Gastroesophageal sphincter (tissue), 4 donors: ENCODE measurements around the gene KBTBD12. TPM values are rescaled to one million over a fixed set of nuclear protein-coding genes. Genes with fewer than 3 reads are reported as not detected.
"Not testable (repeated sequence)": the region's sequence is repeated elsewhere in the genome, so short reads cannot be mapped to it uniquely, and the experiment has no call there.

ENCODE experiments used
- ATAC-seq: fragments of 150-250 bp; one replicate; pipeline ENCODE4 v1.9.1; 2016; ENCODE audit warnings: mild to moderate bottlenecking, moderate library complexity
- H3K27ac ChIP-seq, 4 donors: fragments of 200-600 bp; sonication (generic) in 3 of 4; 1 replicate in 3 of 4; 2 replicates in 1 of 4; pipeline ENCODE4 v1.5.1; 2016 to 2019
- H3K27me3 ChIP-seq: fragments of 200-600 bp; sonication (generic); one replicate; pipeline ENCODE4 v1.5.1; 2019
- H3K36me3 ChIP-seq, 2 donors: fragments of 200-600 bp; sonication (generic); one replicate each; pipeline ENCODE4 v1.5.1; 2019; ENCODE audit warnings: control low read depth in 1 of 2
- H3K4me1 ChIP-seq, 3 donors: fragments of 200-600 bp; sonication (generic); 1 replicate in 2 of 3; 2 replicates in 1 of 3; pipeline ENCODE4 v1.5.1; 2016 to 2019; ENCODE audit warnings: control low read depth in 2 of 3
- H3K4me3 ChIP-seq, 2 donors: fragments of 200-600 bp; sonication (generic); one replicate each; pipeline ENCODE4 v1.5.1; 2019; ENCODE audit warnings: mild to moderate bottlenecking in 1 of 2, moderate library complexity in 1 of 2
- H3K9me3 ChIP-seq, 3 donors: fragments of 200-600 bp; sonication (generic); one replicate each; pipeline ENCODE4 v1.5.1; 2017 to 2019; ENCODE audit warnings: control low read depth in 2 of 3
- CTCF ChIP-seq, 4 experiments: fragments of 200-600 bp in 2 of 4; fragments of 450-650 bp in 2 of 4; sonication (generic) in 1 of 4; IDR thresholded peaks; one replicate each; pipeline ENCODE4 v1.5.1; 2017 to 2019; ENCODE audit warnings: antibody characterized with exemption in 4 of 4, mild to moderate bottlenecking in 2 of 4, moderate library complexity in 2 of 4
- EP300 ChIP-seq: sonication (generic); formaldehyde crosslinking; IDR thresholded peaks from one replicate; pipeline ENCODE4 v1.6.1; 2017; ENCODE audit warnings: antibody characterized with exemption, mild to moderate bottlenecking
- POLR2A ChIP-seq, 2 donors: fragments of 450-650 bp; IDR thresholded peaks; one replicate each; pipeline ENCODE4 v1.6.1; 2017; ENCODE audit warnings: antibody characterized with exemption in 2 of 2, mild to moderate bottlenecking in 2 of 2, moderate library complexity in 1 of 2
- POLR2AphosphoS5 ChIP-seq: sonication (generic); formaldehyde crosslinking; IDR thresholded peaks from one replicate; pipeline ENCODE4 v1.6.1; 2017; ENCODE audit warnings: antibody characterized with exemption
- WGBS, 2 donors: methylation state at CpG; one replicate each; pipeline ENCODE4 v1.1.5; 2018; ENCODE audit warnings: low coverage in 1 of 2; 5-methylcytosine and 5-hydroxymethylcytosine counted together
- total RNA-seq, 4 donors: library from RNA; depleted of rRNA; stranded (reverse); fragments of >200 nt; gene quantifications; one replicate each; pipeline ENCODE4 v1.1.0, GENCODE V29; 2016

The KBTBD12 gene
- total RNA-seq, 4 donors from 2014 or later: 2.2 to 11.2 (median 5.8) TPM

GRCh38 chr3:127870156-127870555 is 44.9 kb upstream of the KBTBD12 start:
- Histone ChIP-seq H3K4me1 (no peaks in the 10 kb centered on the region), H3K27me3 (no peaks in the 10 kb centered on the region), H3K27ac (no peak overlapping the region), H3K9me3 (no peaks in the 10 kb centered on the region), H3K36me3 (no peaks in the 10 kb centered on the region), H3K4me3 (no peak overlapping the region)
- TF ChIP-seq EP300: no peak
- no peak for TF ChIP-seq POLR2A (IDR thresholded peaks at IDR 0.05)
- no peak for TF ChIP-seq CTCF (IDR thresholded peaks at IDR 0.05)
- TF ChIP-seq POLR2AphosphoS5: no peak
- 59 to 61% methylated on average over 4 of the region's 4 CpGs for WGBS, 2 donors
- ATAC-seq: no peak

- H3K27me3 ChIP-seq, H3K4me3 ChIP-seq, ATAC-seq, H3K9me3 ChIP-seq, H3K27ac ChIP-seq, H3K4me1 ChIP-seq, H3K36me3 ChIP-seq: not testable (repeated sequence)
- WGBS, 2 donors: 93 to 96% methylated on average over 4 to 5 of the region's 5 CpGs
These were observed 40.9 kb upstream of the KBTBD12 start for GRCh38 chr3:127874097-127874496.

GRCh38 chr3:127881586-127881985 is 33.4 kb upstream of the KBTBD12 start:
- H3K4me1 ChIP-seq: no peaks in the 10 kb centered on the region
- H3K36me3 ChIP-seq: no peaks in the 10 kb centered on the region
- no peak overlapping the region for H3K4me3 ChIP-seq
- no peaks in the 10 kb centered on the region for H3K9me3 ChIP-seq
- H3K27me3 ChIP-seq: no peaks in the 10 kb centered on the region
- no peak for ATAC-seq
- 87 to 92% methylated on average over 2 to 3 of the region's 3 CpGs for WGBS, 2 donors
- no peak overlapping the region for H3K27ac ChIP-seq
- TF ChIP-seq POLR2AphosphoS5: no peak
- TF ChIP-seq CTCF (IDR thresholded peaks at IDR 0.05): no peak
- TF ChIP-seq POLR2A (IDR thresholded peaks at IDR 0.05): no peak
- TF ChIP-seq EP300: no peak

GRCh38 chr3:127884041-127884440 is 31.0 kb upstream of the KBTBD12 start:
- Histone ChIP-seq H3K36me3 (no peaks in the 10 kb centered on the region), H3K4me1 (no peaks in the 10 kb centered on the region), H3K27me3 (no peaks in the 10 kb centered on the region), H3K27ac (no peak overlapping the region), H3K4me3 (no peak overlapping the region), H3K9me3 (no peaks in the 10 kb centered on the region)
- ATAC-seq: no peak
- TF ChIP-seq EP300 (no peak), POLR2AphosphoS5 (no peak), CTCF (IDR thresholded peaks at IDR 0.05) (no peak), POLR2A (IDR thresholded peaks at IDR 0.05) (no peak)

- WGBS, 2 donors: 82 to 86% methylated on average over 1 to 5 of the region's 9 CpGs
- no peak for TF ChIP-seq POLR2AphosphoS5
- no peak for TF ChIP-seq EP300
- TF ChIP-seq POLR2A (IDR thresholded peaks at IDR 0.05): no peak
- TF ChIP-seq CTCF (IDR thresholded peaks at IDR 0.05): no peak
- Histone ChIP-seq H3K27me3 (no peaks in the 10 kb centered on the region), H3K9me3 (peaks cover 0 to 13% (median 0%) of the 10 kb centered on the region in 3 donors), H3K4me3 (no peak overlapping the region), H3K4me1 (no peaks in the 10 kb centered on the region), H3K36me3 (no peaks in the 10 kb centered on the region), H3K27ac (no peak overlapping the region)
- no peak for ATAC-seq
These were observed 28.6 kb upstream of the KBTBD12 start for GRCh38 chr3:127886231-127886955.
